ENCODE results near the gene MT1X. TPM values are rescaled to one million over a fixed set of nuclear protein-coding genes. Genes with fewer than 3 reads are reported as not detected.

Gene MT1X
- total RNA-seq, 1 donor from 2014 or later: 36.3 TPM

DNA sequence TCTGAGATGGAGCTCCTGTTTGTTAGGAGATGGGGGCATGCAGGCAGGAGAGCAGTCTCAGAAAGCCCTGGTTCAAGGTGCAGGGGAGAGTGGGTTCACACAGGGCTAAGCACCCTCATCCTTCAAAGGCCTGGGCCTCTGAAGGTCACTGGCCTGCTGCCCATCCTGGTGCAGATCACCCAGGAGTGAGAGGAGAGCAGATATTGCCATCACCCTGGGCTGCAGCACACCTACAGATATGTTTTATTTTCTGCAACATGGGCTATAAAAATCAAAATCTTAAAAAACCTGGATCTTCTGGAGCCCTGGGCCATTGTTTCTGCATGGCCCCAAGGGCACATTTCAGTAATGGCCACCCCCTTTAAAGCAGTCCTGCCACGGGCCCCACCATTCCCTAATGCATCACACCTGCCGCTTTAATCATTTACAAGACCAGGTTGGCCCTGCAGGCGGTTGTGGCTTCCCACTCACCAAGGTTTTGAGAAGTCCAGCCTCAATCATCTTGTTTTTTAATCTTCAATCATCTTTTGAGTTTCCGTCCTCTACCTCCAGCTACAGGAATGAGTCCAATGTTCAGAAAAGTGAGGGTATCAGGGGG, 27.3 kb downstream of the MT1X start:
- no peak overlapping the region for H3K27ac Mint-ChIP-seq
- no peaks in the 10 kb centered on the region for H3K9me3 Mint-ChIP-seq
- H3K27me3 Mint-ChIP-seq: peaks cover 4% of the 10 kb centered on the region
- H3K4me3 Mint-ChIP-seq: no peak overlapping the region
- no peaks in the 10 kb centered on the region for H3K4me1 Mint-ChIP-seq
- TF ChIP-seq, protein P1, sequence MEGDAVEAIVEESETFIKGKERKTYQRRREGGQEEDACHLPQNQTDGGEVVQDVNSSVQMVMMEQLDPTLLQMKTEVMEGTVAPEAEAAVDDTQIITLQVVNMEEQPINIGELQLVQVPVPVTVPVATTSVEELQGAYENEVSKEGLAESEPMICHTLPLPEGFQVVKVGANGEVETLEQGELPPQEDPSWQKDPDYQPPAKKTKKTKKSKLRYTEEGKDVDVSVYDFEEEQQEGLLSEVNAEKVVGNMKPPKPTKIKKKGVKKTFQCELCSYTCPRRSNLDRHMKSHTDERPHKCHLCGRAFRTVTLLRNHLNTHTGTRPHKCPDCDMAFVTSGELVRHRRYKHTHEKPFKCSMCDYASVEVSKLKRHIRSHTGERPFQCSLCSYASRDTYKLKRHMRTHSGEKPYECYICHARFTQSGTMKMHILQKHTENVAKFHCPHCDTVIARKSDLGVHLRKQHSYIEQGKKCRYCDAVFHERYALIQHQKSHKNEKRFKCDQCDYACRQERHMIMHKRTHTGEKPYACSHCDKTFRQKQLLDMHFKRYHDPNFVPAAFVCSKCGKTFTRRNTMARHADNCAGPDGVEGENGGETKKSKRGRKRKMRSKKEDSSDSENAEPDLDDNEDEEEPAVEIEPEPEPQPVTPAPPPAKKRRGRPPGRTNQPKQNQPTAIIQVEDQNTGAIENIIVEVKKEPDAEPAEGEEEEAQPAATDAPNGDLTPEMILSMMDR (IDR thresholded peaks at IDR 0.05): no peak
- ChIA-PET POLR2A (no interaction called here), CTCF (no interaction called here)
- no peak for DNase-seq
- no peaks in the 10 kb centered on the region for H3K36me3 Mint-ChIP-seq (ENCODE audit: low read depth)
- intact Hi-C loops (cut with micrococcal nuclease): loop anchor here (10.0 kb wide), 2 partner anchors 355 to 395 kb away; no protein-coding TSS in a partner anchor
- no peak for ATAC-seq (ENCODE audit: low read depth)

- TF ChIP-seq, protein P1 (IDR thresholded peaks at IDR 0.05): no peak
- Mint-ChIP-seq H3K27ac (no peak overlapping the region), H3K4me3 (no peak overlapping the region), H3K36me3 (ENCODE audit: low read depth) (no peaks in the 10 kb centered on the region), H3K4me1 (no peaks in the 10 kb centered on the region), H3K9me3 (no peaks in the 10 kb centered on the region), H3K27me3 (peaks cover 4% of the 10 kb centered on the region)
- ChIA-PET POLR2A (no interaction called here), CTCF (no interaction called here)
- intact Hi-C loops (cut with micrococcal nuclease): no loop called here
- DNase-seq: no peak
- ATAC-seq (ENCODE audit: low read depth): no peak
These were observed 28.0 kb downstream of the MT1X start for GRCh38 chr16:56710181-56710737.

- no peak for DNase-seq
These were observed 29.6 kb downstream of the MT1X start for GRCh38 chr16:56711862-56712261.

GRCh38 chr16:56713794-56714193, 31.5 kb downstream of the MT1X start:
- H3K4me1 Mint-ChIP-seq: no peaks in the 10 kb centered on the region
- no peaks in the 10 kb centered on the region for H3K36me3 Mint-ChIP-seq (ENCODE audit: low read depth)
- H3K4me3 Mint-ChIP-seq: no peak overlapping the region
- CTCF ChIA-PET: no interaction called here
- no peak overlapping the region for H3K27ac Mint-ChIP-seq
- TF ChIP-seq, protein P1 (IDR thresholded peaks at IDR 0.05): no peak
- peaks cover 5% of the 10 kb centered on the region for H3K27me3 Mint-ChIP-seq
- DNase-seq (no peak), ATAC-seq (ENCODE audit: low read depth) (no peak)
- intact Hi-C loops (cut with micrococcal nuclease): no loop called here
- H3K9me3 Mint-ChIP-seq: no peaks in the 10 kb centered on the region
- POLR2A ChIA-PET: no interaction called here

More at GRCh38 chr16:56711862-56712261, 29.6 kb downstream of the MT1X start:
- Mint-ChIP-seq H3K36me3 (ENCODE audit: low read depth) (no peaks in the 10 kb centered on the region), H3K27ac (no peak overlapping the region), H3K9me3 (no peaks in the 10 kb centered on the region), H3K27me3 (peaks cover 4% of the 10 kb centered on the region), H3K4me3 (no peak overlapping the region), H3K4me1 (no peaks in the 10 kb centered on the region)
- intact Hi-C loops (cut with micrococcal nuclease): no loop called here
- TF ChIP-seq, protein P1 (IDR thresholded peaks at IDR 0.05): no peak
- POLR2A ChIA-PET: no interaction called here
- CTCF ChIA-PET: no interaction called here
- ATAC-seq (ENCODE audit: low read depth): no peak

GRCh38 chr16:56715126-56715525, 32.9 kb downstream of the MT1X start:
- Mint-ChIP-seq H3K4me1 (no peaks in the 10 kb centered on the region), H3K27me3 (peaks cover 2% of the 10 kb centered on the region), H3K9me3 (no peaks in the 10 kb centered on the region), H3K4me3 (no peak overlapping the region), H3K36me3 (ENCODE audit: low read depth) (no peaks in the 10 kb centered on the region), H3K27ac (no peak overlapping the region)
- DNase-seq (no peak), ATAC-seq (ENCODE audit: low read depth) (no peak)
- ChIA-PET POLR2A (no interaction called here), CTCF (no interaction called here)
- TF ChIP-seq, protein P1 (IDR thresholded peaks at IDR 0.05): no peak
- intact Hi-C loops (cut with micrococcal nuclease): no loop called here
